ENCODE measurements around the gene SRP54.

Gene SRP54

DNA sequence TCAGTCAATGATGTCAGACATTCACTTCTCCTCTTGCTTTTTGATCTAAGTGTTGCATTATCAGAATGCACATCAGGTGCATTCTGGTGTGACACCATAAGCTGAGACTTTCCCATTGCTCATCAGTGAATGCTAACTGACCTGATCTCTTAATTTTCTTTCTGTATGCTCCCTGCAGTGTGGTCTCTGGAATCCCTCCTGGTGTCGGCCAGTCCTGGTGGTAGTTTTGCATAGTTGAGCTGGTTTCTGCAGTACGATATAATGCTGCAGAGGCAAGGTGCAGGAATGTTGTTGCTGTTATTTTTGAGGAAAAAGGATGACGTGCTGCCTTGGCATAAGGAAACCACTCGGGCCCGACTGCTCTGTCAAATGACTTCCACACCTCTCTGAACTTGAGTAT, 11.0 kb upstream of the SRP54 start:
- H3K36me3 ChIP-seq (ENCODE audit: control insufficient read depth, insufficient read depth, low read length), result no peaks in the 10 kb centered on the region; the same call in 1 of the 2 replicates
- no peak for DNase-seq (ENCODE audit: extremely low read depth, insufficient read length)
- H3K27me3 ChIP-seq (replicated peaks; ENCODE audit: control insufficient read depth, insufficient read depth, low read length), result no peaks in the 10 kb centered on the region
- H3K4me3 ChIP-seq (replicated peaks; ENCODE audit: low read depth, low read length), result no peak overlapping the region
- TF ChIP-seq, protein P1, sequence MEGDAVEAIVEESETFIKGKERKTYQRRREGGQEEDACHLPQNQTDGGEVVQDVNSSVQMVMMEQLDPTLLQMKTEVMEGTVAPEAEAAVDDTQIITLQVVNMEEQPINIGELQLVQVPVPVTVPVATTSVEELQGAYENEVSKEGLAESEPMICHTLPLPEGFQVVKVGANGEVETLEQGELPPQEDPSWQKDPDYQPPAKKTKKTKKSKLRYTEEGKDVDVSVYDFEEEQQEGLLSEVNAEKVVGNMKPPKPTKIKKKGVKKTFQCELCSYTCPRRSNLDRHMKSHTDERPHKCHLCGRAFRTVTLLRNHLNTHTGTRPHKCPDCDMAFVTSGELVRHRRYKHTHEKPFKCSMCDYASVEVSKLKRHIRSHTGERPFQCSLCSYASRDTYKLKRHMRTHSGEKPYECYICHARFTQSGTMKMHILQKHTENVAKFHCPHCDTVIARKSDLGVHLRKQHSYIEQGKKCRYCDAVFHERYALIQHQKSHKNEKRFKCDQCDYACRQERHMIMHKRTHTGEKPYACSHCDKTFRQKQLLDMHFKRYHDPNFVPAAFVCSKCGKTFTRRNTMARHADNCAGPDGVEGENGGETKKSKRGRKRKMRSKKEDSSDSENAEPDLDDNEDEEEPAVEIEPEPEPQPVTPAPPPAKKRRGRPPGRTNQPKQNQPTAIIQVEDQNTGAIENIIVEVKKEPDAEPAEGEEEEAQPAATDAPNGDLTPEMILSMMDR (IDR thresholded peaks at IDR 0.05; ENCODE audit: insufficient read depth, low read length, poor library complexity, severe bottlenecking), result no peak

DNA sequence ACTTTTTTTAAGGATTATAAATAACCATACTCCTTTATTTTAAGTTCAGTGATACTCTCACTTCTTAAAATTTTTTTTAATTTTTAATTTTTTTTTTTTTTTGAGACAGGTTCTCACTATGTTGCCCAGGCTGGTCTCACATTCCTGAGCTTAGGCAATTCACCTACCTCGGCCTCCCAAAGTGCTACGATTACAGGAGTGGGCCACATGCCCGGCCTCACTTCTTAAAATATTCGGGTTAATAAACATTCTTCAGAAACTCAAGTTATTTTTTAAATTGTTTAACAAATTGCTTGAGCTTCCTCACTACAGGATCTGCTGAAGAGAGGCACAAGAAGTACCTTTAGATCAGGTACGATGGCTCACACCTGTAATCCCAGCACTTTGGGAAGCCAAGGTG, 4.3 kb upstream of the SRP54 start:
- TF ChIP-seq, protein P1 (IDR thresholded peaks at IDR 0.05; ENCODE audit: insufficient read depth, low read length, poor library complexity, severe bottlenecking), result no peak
- Histone ChIP-seq H3K4me3 (replicated peaks; ENCODE audit: low read depth, low read length) (no peak overlapping the region), H3K36me3 (ENCODE audit: control insufficient read depth, insufficient read depth, low read length) (no peaks in the 10 kb centered on the region; the same call in 1 of the 2 replicates), H3K27me3 (replicated peaks; ENCODE audit: control insufficient read depth, insufficient read depth, low read length) (no peaks in the 10 kb centered on the region)
- DNase-seq (ENCODE audit: extremely low read depth, insufficient read length), result no peak

DNA sequence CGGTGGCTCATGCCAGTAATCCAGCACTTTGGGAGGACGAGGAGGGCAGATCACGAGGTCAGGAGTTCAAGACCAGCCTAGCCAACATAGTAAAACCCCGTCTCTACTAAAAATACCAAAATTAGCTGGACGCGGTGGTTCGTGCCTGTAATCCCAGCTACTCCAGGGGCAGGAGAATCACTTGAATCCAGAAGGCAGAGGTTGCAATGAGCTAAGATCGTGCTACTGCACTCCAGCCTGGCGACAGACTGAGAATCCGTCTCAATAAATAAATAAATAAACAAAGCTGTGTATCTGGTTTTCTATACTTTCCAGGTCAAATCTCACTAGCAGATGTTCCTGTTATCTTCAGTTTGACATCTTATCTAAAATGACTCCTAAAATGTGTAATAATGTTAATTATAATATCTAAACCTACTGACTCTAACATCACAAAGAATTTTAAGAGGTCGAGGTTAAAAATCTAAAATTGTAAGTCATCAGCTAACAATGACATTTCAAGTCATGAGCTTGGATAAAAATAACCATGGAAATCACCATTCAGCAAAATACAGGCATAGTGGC, 2.4 kb upstream of the SRP54 start:
- TF ChIP-seq, protein P1 (IDR thresholded peaks at IDR 0.05; ENCODE audit: insufficient read depth, low read length, poor library complexity, severe bottlenecking), result no peak
- no peak for DNase-seq (ENCODE audit: extremely low read depth, insufficient read length)
- Histone ChIP-seq H3K4me3 (replicated peaks; ENCODE audit: low read depth, low read length) (peak overlapping the region; percentile 80), H3K36me3 (ENCODE audit: control insufficient read depth, insufficient read depth, low read length) (no peaks in the 10 kb centered on the region; the same call in 1 of the 2 replicates), H3K27me3 (replicated peaks; ENCODE audit: control insufficient read depth, insufficient read depth, low read length) (no peaks in the 10 kb centered on the region)

DNA sequence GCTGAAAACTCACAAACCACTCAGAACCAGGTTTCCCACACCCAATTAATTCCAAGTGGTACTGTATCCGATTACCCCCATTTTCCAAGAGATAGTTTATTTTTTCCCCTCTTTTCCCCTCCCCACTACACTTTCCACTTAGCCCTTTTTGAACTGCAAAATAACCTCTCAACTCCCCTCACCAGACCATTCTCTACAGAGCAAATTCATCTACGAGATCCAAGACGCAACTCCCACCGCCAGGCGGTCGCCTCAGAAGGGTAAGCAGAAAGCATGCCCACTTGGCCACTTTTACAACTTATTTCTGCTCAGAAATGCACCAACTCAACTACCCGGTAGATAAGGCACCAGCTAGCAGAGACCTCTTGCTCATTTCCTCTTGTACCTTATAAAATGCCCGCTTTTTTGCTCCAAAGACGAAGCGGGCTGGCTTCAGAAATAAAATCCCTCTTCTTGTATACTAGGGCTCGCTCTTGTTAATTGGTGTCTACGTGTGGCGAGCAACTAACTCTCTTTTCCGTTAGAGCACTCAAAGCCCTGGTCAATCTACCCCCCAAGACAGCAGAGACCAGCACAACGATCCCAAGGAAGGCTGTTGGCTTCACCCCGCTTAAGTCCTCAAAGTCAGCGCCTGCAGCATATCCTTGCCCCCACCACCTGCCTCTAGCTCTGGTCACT, 910 bp upstream of the SRP54 start:
- TF ChIP-seq, protein P1 (IDR thresholded peaks at IDR 0.05; ENCODE audit: insufficient read depth, low read length, poor library complexity, severe bottlenecking), result peak; percentile 6
- Histone ChIP-seq H3K36me3 (ENCODE audit: control insufficient read depth, insufficient read depth, low read length) (no peaks in the 10 kb centered on the region), H3K27me3 (replicated peaks; ENCODE audit: control insufficient read depth, insufficient read depth, low read length) (no peaks in the 10 kb centered on the region), H3K4me3 (replicated peaks; ENCODE audit: low read depth, low read length) (peak overlapping the region; percentile 80)
- no peak for DNase-seq (ENCODE audit: extremely low read depth, insufficient read length)

DNA sequence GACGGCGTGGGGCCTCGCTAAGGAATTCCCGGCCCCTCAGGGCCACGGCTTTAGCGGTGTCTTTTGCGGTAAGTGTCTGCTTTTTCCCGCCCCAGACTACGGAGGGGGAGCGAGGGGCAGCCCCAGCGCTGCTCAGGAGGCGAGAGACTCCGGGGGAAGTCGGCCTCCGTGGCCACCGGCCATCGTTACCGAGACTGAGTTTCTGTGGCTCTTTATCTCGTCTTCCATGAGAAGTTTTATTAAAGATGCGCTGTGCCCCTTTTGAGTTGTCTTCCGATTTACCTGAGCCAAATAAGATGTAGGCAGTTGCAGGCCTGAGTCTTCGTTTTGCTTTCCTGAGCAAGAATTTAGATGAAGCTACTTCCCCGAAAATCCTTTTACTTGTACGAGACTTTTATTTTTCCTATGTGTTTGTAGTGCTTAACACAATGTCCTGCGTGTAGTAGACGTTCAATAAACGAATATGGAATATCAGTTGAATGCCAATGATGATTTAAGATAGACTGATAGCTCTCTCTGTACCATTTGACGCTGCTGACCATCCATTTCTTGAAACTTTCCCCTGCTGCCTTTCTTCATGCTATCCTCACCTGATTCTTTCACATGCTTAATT, 462 bp downstream of the SRP54 start:
- TF ChIP-seq, protein P1 (IDR thresholded peaks at IDR 0.05; ENCODE audit: insufficient read depth, low read length, poor library complexity, severe bottlenecking), result no peak
- H3K27me3 ChIP-seq (replicated peaks; ENCODE audit: control insufficient read depth, insufficient read depth, low read length), result no peaks in the 10 kb centered on the region
- H3K36me3 ChIP-seq (ENCODE audit: control insufficient read depth, insufficient read depth, low read length), result no peaks in the 10 kb centered on the region
- H3K4me3 ChIP-seq (replicated peaks; ENCODE audit: low read depth, low read length), result peak overlapping the region; percentile 80
- no peak for DNase-seq (ENCODE audit: extremely low read depth, insufficient read length)
